SK-N-SH (cell line): ENCODE results near the gene PLB1. TPM values are rescaled to one million over a fixed set of nuclear protein-coding genes. Genes with fewer than 3 reads are reported as not detected.

ENCODE experiments used
- CTCF ChIA-PET: fragments of 300-600, 350-600 bp; formaldehyde crosslinking; extraction: SDS; loops from one replicate; lab custom pipeline; 2021; lab: Yijun Ruan, JAX
- POLR2A ChIA-PET: fragments of 350-600 bp; sonication (Branson Sonifier 250); formaldehyde crosslinking; extraction: SDS; loops from one replicate; lab custom pipeline; 2020; ENCODE audit warnings: antibody characterized with exemption, inconsistent platforms; lab: Yijun Ruan, JAX
- DNase-seq: peaks from one replicate; pipeline ENCODE4 v3.0.0; 2012
- H2AFZ ChIP-seq: fragments of 200-600 bp; sonication (generic); 2 replicates; pipeline ENCODE4 v1.8.1; 2016; ENCODE audit warnings: antibody characterized with exemption, mild to moderate bottlenecking, low read depth
- H3F3A ChIP-seq: fragments of 200-600 bp; sonication (generic); replicated peaks from 2 replicates; pipeline ENCODE3; 2016; ENCODE audit warnings: antibody characterized with exemption, mild to moderate bottlenecking; ENCODE audit not compliant: insufficient read depth
- H3K27ac ChIP-seq, 2 experiments: fragments of 200-500 bp in 1 of 2; fragments of 200-600 bp in 1 of 2; sonication (Bioruptor generic) in 1 of 2; sonication (generic), shearing (Covaris generic) in 1 of 2; 2 replicates each; pipeline versions ENCODE4 v1.5.1 to v1.6.1; 2014 to 2016; ENCODE audit warnings: low read depth in 2 of 2, inconsistent platforms in 1 of 2, low read length in 1 of 2, mild to moderate bottlenecking in 1 of 2, mixed read lengths in 1 of 2
- H3K27me3 ChIP-seq: fragments of 200-600 bp; sonication (generic), shearing (Covaris generic); 2 replicates; pipeline ENCODE4 v1.6.1; 2016; ENCODE audit warnings: mixed run types; ENCODE audit not compliant: insufficient read depth
- H3K36me3 ChIP-seq, 2 experiments: fragments of 200-500 bp in 1 of 2; fragments of 200-600 bp in 1 of 2; sonication (Bioruptor generic) in 1 of 2; sonication (generic) in 1 of 2; replicated peaks in 1 of 2; 2 replicates each; pipeline versions ENCODE3 to v1.5.1; 2014 to 2016; ENCODE audit warnings: low read length in 1 of 2, mild to moderate bottlenecking in 1 of 2; ENCODE audit not compliant: insufficient read depth in 2 of 2, control insufficient read depth in 1 of 2
- H3K4me1 ChIP-seq, 2 experiments: fragments of 200-500 bp in 1 of 2; fragments of 200-600 bp in 1 of 2; sonication (Bioruptor generic) in 1 of 2; sonication (generic), shearing (Covaris generic) in 1 of 2; 2 replicates each; pipeline versions ENCODE4 v1.5.1 to v1.6.1; 2014 to 2016; ENCODE audit warnings: low read depth in 1 of 2, low read length in 1 of 2, mixed run types in 1 of 2; ENCODE audit not compliant: insufficient read depth in 2 of 2, control insufficient read depth in 1 of 2
- H3K4me2 ChIP-seq: fragments of 200-600 bp; sonication (generic), shearing (Covaris generic); 2 replicates; pipeline ENCODE4 v1.6.1; 2017; ENCODE audit warnings: mixed run types
- H3K4me3 ChIP-seq, 2 experiments: fragments of 200-500 bp in 1 of 2; fragments of 200-600 bp in 1 of 2; sonication (Bioruptor generic) in 1 of 2; sonication (generic), shearing (Covaris generic) in 1 of 2; 2 replicates each; pipeline versions ENCODE4 v1.5.1 to v1.8.1; 2014 to 2016; ENCODE audit warnings: low read depth in 2 of 2, inconsistent platforms in 1 of 2, low read length in 1 of 2, mild to moderate bottlenecking in 1 of 2, mixed read lengths in 1 of 2, moderate library complexity in 1 of 2
- H3K79me2 ChIP-seq: fragments of 200-600 bp; sonication (generic); 2 replicates; pipeline ENCODE4 v1.8.1; 2017; ENCODE audit warnings: mild to moderate bottlenecking; ENCODE audit not compliant: insufficient read depth
- H3K9ac ChIP-seq: fragments of 200-600 bp; sonication (generic); 2 replicates; pipeline ENCODE4 v1.6.1; 2017; ENCODE audit warnings: mixed run types
- H3K9me2 ChIP-seq: fragments of 200-600 bp; sonication (generic); 2 replicates; pipeline ENCODE4 v1.6.1; 2017; ENCODE audit warnings: mixed run types
- H3K9me3 ChIP-seq: fragments of 200-600 bp; sonication (generic); 2 replicates; pipeline ENCODE4 v1.6.1; 2017; ENCODE audit warnings: mixed run types, mild to moderate bottlenecking, moderate library complexity
- H4K20me1 ChIP-seq: fragments of 200-600 bp; sonication (generic); 2 replicates; pipeline ENCODE4 v1.6.1; 2017; ENCODE audit warnings: mild to moderate bottlenecking, mixed run types; ENCODE audit not compliant: insufficient read depth
- CHD2 ChIP-seq: fragments of 150-350 bp; IDR thresholded peaks from 2 replicates; pipeline ENCODE4 v1.6.1; 2018; ENCODE audit warnings: low read length; ENCODE audit not compliant: partially characterized antibody
- EP300 ChIP-seq, 2 experiments: IDR thresholded peaks; 2 replicates each; pipeline versions ENCODE4 v1.4.0 to v1.6.1; 2012; ENCODE audit warnings: borderline replicate concordance in 1 of 2, low read depth in 1 of 2, low read length in 1 of 2
- EZH2phosphoT487 ChIP-seq: fragments of 200-600 bp; sonication (generic); IDR thresholded peaks from 2 replicates; pipeline ENCODE4 v1.6.1; 2017; ENCODE audit warnings: low read depth, mixed run types, mild to moderate bottlenecking, antibody characterized with exemption, moderate library complexity, borderline replicate concordance
- FOSL2 ChIP-seq: IDR thresholded peaks from 2 replicates; pipeline ENCODE4 v1.4.0; 2012; ENCODE audit warnings: low read depth, mild to moderate bottlenecking, moderate library complexity, borderline replicate concordance
- FOXJ3 ChIP-seq: sonication (generic); formaldehyde crosslinking; IDR thresholded peaks from 2 replicates; pipeline ENCODE4 v1.5.1; 2020; ENCODE audit warnings: mild to moderate bottlenecking, missing genetic modification reagents
- GABPA ChIP-seq: IDR thresholded peaks from 2 replicates; pipeline ENCODE4 v1.4.0; 2012; ENCODE audit warnings: low read depth, mild to moderate bottlenecking
- GATA2 ChIP-seq: sonication (generic); formaldehyde crosslinking; IDR thresholded peaks from 2 replicates; pipeline ENCODE4 v1.5.0; 2020; ENCODE audit warnings: mild to moderate bottlenecking, missing genetic modification reagents
- JUND ChIP-seq: IDR thresholded peaks from 2 replicates; pipeline ENCODE4 v1.4.0; 2012
- MEF2A ChIP-seq: IDR thresholded peaks from 2 replicates; pipeline ENCODE4 v1.4.0; 2012; ENCODE audit warnings: low read depth, borderline replicate concordance
- MXI1 ChIP-seq: IDR thresholded peaks from 2 replicates; pipeline ENCODE4 v1.6.1; 2012; ENCODE audit warnings: mild to moderate bottlenecking, low read depth, low read length, improper control_type of control experiment
- PBX3 ChIP-seq: IDR thresholded peaks from 2 replicates; pipeline ENCODE4; 2012
- RAD21 ChIP-seq: IDR thresholded peaks from 2 replicates; pipeline ENCODE4 v1.6.1; 2012; ENCODE audit warnings: mild to moderate bottlenecking, low read length
- REST ChIP-seq: IDR thresholded peaks from 2 replicates; pipeline ENCODE4 v1.6.1; 2012; ENCODE audit warnings: mild to moderate bottlenecking, low read depth, low read length, moderate library complexity
- RFX5 ChIP-seq: IDR thresholded peaks from 2 replicates; pipeline ENCODE4 v1.6.1; 2012; ENCODE audit warnings: mild to moderate bottlenecking, improper control_type of control experiment, low read length
- SIN3A ChIP-seq: IDR thresholded peaks from 2 replicates; pipeline ENCODE4 v1.6.1; 2012; ENCODE audit warnings: low read depth, mild to moderate bottlenecking, low read length, moderate library complexity, borderline replicate concordance
- TCF12 ChIP-seq: IDR thresholded peaks from 2 replicates; pipeline ENCODE4 v1.4.0; 2012
- YY1 ChIP-seq: IDR thresholded peaks from 2 replicates; pipeline ENCODE4 v1.4.0; 2012; ENCODE audit warnings: low read depth, mild to moderate bottlenecking
- ZBTB33 ChIP-seq: IDR thresholded peaks from 2 replicates; pipeline ENCODE4 v1.4.0; 2012; ENCODE audit warnings: low read depth, borderline replicate concordance
- WGBS: methylation state at CpG from one replicate; pipeline ENCODE4 v1.1.6; 2017; ENCODE audit warnings: low lambda C conversion rate; 5-methylcytosine and 5-hydroxymethylcytosine counted together
- polyA plus RNA-seq, 3 experiments: library from polyadenylated mRNA; depleted of rRNA; stranded (reverse); fragments of >200 nt; gene quantifications; 2 replicates each; pipeline ENCODE4 v1.2.3, GENCODE V29; 2012
- TF ChIP-seq, protein P1 (sequence below): IDR thresholded peaks from 2 replicates; pipeline ENCODE4 v1.4.0; 2012; ENCODE audit warnings: low read depth, borderline replicate concordance

Gene PLB1
- polyA plus RNA-seq, 1 of the 3 experiments (the other 2 are of a cell fraction), result 0.10 TPM

GRCh38 chr2:28449488-28450395 lies 46.1 kb upstream of the PLB1 start (continued):
- TF ChIP-seq GATA2 (CRISPR knock-in tag) (no peak), FOSL2 (peak; percentile 49; the same call in 1 of the 2 replicates), PBX3 (peak; percentile 61), RAD21 (no peak), MXI1 (no peak), ZBTB33 (no peak), TCF12 (peak; percentile 34; the same call in 1 of the 2 replicates), GABPA (no peak), EP300 (IDR thresholded peaks at IDR 0.05; ENCODE audit: borderline replicate concordance in 1 of 2, low read depth in 1 of 2, low read length in 1 of 2) (0 out of 4 replicates have a peak, but pooled peaks of 1 of the 2 experiments have one; percentile 26)

- no peak for DNase-seq
- no peaks in the 10 kb centered on the region for H4K20me1 ChIP-seq
- ChIA-PET POLR2A (no interaction called here), CTCF (interaction anchor here (1.7 kb wide), 1 partner anchor 767 kb away, joined by 5 read pairs; no protein-coding TSS in a partner anchor)
- no peak overlapping the region for H3K4me2 ChIP-seq
- H3K9me3 ChIP-seq, result no peaks in the 10 kb centered on the region
- no peaks in the 10 kb centered on the region for H3K9me2 ChIP-seq
- H3K79me2 ChIP-seq, result no peaks in the 10 kb centered on the region
- peaks cover 11% of the 10 kb centered on the region for H3F3A ChIP-seq
- 94% methylated on average over 15 of the region's 15 CpGs for WGBS
- H2AFZ ChIP-seq, result no peak overlapping the region
- H3K36me3 ChIP-seq, result no peaks in the 10 kb centered on the region
- H3K4me3 ChIP-seq, result no peak overlapping the region
- H3K9ac ChIP-seq, result no peak overlapping the region
- H3K27ac ChIP-seq, result no peak overlapping the region
- H3K27me3 ChIP-seq, result no peaks in the 10 kb centered on the region
- H3K4me1 ChIP-seq, result peaks cover 3 to 29% of the 10 kb centered on the region in 2 experiments; a peak in 2 of 4 replicates
- TF ChIP-seq PBX3, result no peak
- no peak for TF ChIP-seq YY1
- no peak for TF ChIP-seq CHD2
- TF ChIP-seq MEF2A, result no peak
- TF ChIP-seq SIN3A, result no peak
- no peak for TF ChIP-seq JUND
- no peak for TF ChIP-seq EZH2phosphoT487
- no peak for TF ChIP-seq REST
- TF ChIP-seq FOXJ3 (CRISPR knock-in tag), result no peak
- no peak for TF ChIP-seq RFX5
- TF ChIP-seq, protein P1, sequence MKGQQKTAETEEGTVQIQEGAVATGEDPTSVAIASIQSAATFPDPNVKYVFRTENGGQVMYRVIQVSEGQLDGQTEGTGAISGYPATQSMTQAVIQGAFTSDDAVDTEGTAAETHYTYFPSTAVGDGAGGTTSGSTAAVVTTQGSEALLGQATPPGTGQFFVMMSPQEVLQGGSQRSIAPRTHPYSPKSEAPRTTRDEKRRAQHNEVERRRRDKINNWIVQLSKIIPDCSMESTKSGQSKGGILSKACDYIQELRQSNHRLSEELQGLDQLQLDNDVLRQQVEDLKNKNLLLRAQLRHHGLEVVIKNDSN, result no peak
These were observed 44.8 kb upstream of the PLB1 start for GRCh38 chr2:28450901-28451565.
